Thoracic aorta (tissue), 2 donors: ENCODE measurements around the gene ISG15. TPM values are rescaled to one million over a fixed set of nuclear protein-coding genes. Genes with fewer than 3 reads are reported as not detected.

Experiments
- ATAC-seq: fragments of 150-250 bp; one replicate; pipeline ENCODE4 v1.8.0; 2017; ENCODE audit warnings: low read depth; ENCODE audit not compliant: insufficient number of reproducible peaks, low FRiP score
- DNase-seq: peaks from one replicate; pipeline ENCODE4 v3.0.0-alpha.2; 2020; ENCODE audit warnings: low spot score
- H3K27ac ChIP-seq, 2 donors: fragments of 200-600 bp; sonication (generic); 1 replicate in 1 of 2; 2 replicates in 1 of 2; pipeline ENCODE4 v1.5.1; 2016; ENCODE audit warnings: mild to moderate bottlenecking in 2 of 2, moderate library complexity in 2 of 2
- H3K27me3 ChIP-seq: fragments of 200-600 bp; sonication (generic); replicated peaks from 2 replicates; pipeline ENCODE4 v1.6.0; 2016; ENCODE audit warnings: mild to moderate bottlenecking; ENCODE audit not compliant: insufficient read depth
- H3K36me3 ChIP-seq: fragments of 200-600 bp; sonication (generic); one replicate; pipeline ENCODE4 v1.5.1; 2016
- H3K4me1 ChIP-seq, 2 donors: fragments of 200-600 bp; sonication (generic); 1 replicate in 1 of 2; 2 replicates in 1 of 2; pipeline versions ENCODE4 v1.5.1 to v1.6.0; 2016; ENCODE audit warnings: low read depth in 2 of 2, mild to moderate bottlenecking in 1 of 2; ENCODE audit not compliant: control insufficient read depth in 1 of 2
- H3K4me3 ChIP-seq: fragments of 200-600 bp; sonication (generic); 2 replicates; pipeline ENCODE4 v1.5.1; 2016; ENCODE audit warnings: mild to moderate bottlenecking
- H3K9me3 ChIP-seq: fragments of 200-600 bp; sonication (generic); 2 replicates; pipeline ENCODE4 v1.5.1; 2016
- CTCF ChIP-seq: fragments of 200-600 bp; sonication (generic); IDR thresholded peaks from one replicate; pipeline ENCODE4 v1.5.1; 2019; ENCODE audit warnings: antibody characterized with exemption
- total RNA-seq, 2 donors: library from RNA; depleted of rRNA; stranded (reverse); fragments of >200 nt; gene quantifications; one replicate each; pipeline versions ENCODE4 v1.1.0 to v1.2.3, GENCODE V29; 2016

The ISG15 gene
- total RNA-seq, 2 donors from 2014 or later = 31.5 to 104 TPM

DNA sequence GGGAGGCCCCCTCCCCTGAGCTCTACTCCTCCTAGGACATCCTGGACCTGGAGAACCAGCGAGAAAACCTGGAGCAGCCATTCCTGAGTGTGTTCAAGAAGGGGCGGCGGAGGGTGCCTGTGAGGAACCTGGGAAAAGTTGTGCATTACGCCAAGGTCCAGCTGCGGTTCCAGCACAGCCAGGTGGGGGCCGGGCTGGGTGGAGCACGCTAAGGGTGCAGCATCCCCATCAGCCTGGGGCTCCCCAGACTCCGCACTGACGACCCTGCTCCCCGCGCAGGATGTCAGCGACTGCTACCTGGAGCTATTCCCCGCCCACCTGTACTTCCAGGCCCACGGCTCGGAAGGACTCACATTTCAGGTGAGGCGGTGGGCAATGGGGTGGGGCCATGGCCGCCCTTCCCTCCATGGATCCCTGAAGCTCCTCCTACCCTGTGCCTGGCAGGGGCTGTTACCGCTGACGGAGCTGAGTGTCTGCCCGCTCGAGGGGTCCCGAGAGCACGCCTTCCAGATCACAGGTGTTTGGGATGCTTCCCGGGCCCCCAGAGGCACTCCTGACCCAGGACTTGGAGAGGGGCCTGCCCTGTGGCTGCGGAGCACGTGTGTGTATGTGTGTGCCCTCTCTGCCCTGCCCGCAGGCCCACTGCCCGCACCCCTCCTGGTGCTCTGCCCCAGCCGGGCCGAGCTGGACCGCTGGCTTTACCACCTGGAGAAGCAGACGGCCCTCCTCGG is 42.9 kb upstream of the ISG15 start:
- no peaks in the 10 kb centered on the region for H3K36me3 ChIP-seq
- peaks cover 6 to 9% of the 10 kb centered on the region in 2 donors for H3K4me1 ChIP-seq
- H3K4me3 ChIP-seq = no peak overlapping the region
- ATAC-seq = no peak
- H3K27me3 ChIP-seq = peaks cover 5% of the 10 kb centered on the region
- TF ChIP-seq CTCF = no peak
- H3K27ac ChIP-seq = no peak overlapping the region
- no peaks in the 10 kb centered on the region for H3K9me3 ChIP-seq
- DNase-seq = no peak

DNA sequence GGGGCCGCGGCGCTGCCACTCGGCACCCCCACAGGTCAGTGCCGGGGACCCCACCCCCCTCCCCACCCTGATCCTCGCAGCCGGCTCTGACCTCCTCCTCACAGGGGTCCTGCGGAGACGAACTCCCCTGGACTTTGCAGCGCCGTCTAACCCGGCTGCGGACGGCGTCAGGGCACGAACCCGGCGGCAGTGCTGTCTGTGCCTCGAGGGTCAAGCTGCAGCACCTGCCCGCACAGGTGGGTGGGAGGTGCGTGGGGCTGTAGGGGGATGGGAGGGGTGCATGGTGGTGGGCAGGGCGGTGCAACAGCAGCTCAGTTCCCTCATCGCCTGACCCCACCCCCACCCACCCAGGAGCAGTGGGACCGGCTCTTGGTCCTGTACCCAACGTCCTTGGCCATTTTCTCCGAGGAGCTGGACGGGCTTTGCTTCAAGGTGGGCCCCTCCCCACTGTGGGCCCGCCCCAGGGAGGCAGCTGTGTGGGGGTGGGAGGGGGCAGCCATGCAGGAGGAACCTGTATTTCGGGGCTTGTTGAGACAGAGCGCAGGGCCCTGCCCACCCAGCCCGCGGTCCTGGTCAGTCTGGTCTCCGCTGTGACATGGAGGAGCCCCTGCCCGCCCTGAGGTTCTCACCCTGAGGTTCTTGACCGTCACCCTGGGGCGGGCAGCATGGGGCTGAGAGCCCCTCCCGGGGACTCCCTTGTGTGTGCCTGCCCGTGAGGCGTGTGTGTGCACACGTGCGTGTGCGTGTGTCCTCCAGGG is 42.1 kb upstream of the ISG15 start:
- peaks cover 4 to 9% of the 10 kb centered on the region in 2 donors for H3K4me1 ChIP-seq
- DNase-seq (no peak), ATAC-seq (no peak)
- no peaks in the 10 kb centered on the region for H3K36me3 ChIP-seq
- H3K27me3 ChIP-seq = peaks cover 5% of the 10 kb centered on the region
- H3K9me3 ChIP-seq = no peaks in the 10 kb centered on the region
- no peak overlapping the region for H3K27ac ChIP-seq
- no peak for TF ChIP-seq CTCF
- H3K4me3 ChIP-seq = no peak overlapping the region

DNA sequence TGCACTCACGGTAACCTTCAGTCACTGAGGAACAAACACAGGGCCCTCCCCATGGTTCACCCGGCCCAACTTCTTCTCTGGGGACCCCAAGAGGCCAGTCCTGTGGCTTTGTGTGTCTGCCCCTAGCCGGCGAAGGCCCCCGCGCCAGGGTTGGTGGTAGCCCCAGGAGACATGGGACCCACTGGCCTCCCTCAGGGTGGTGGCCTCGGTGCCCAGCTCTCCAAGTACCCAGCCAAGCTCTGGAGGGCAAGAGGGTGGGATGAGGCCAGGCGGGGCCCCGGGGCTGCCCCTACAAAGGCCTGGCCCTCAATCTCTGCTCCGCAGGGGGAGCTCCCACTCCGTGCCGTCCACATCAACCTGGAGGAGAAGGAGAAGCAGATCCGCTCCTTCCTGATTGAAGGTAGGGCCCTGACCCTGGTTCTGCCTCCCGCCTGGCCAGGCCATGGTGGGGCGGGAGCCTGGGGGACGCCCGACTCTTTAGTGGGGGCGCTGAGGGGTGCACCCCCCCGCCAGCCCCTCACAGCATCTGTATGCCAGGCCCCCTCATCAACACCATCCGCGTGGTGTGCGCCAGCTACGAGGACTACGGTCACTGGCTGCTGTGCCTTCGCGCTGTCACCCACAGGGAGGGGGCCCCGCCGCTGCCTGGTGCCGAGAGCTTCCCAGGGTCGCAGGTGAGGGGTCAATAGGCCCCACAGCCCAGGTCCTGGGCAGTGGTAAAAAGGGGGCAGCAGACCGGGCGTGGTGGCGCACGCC is 41.4 kb upstream of the ISG15 start:
- Histone ChIP-seq H3K27ac (no peak overlapping the region), H3K4me1 (peaks cover 0 to 7% of the 10 kb centered on the region in 2 donors), H3K36me3 (no peaks in the 10 kb centered on the region), H3K27me3 (peaks cover 5% of the 10 kb centered on the region), H3K4me3 (no peak overlapping the region), H3K9me3 (no peaks in the 10 kb centered on the region)
- DNase-seq (no peak), ATAC-seq (no peak)
- no peak for TF ChIP-seq CTCF

DNA sequence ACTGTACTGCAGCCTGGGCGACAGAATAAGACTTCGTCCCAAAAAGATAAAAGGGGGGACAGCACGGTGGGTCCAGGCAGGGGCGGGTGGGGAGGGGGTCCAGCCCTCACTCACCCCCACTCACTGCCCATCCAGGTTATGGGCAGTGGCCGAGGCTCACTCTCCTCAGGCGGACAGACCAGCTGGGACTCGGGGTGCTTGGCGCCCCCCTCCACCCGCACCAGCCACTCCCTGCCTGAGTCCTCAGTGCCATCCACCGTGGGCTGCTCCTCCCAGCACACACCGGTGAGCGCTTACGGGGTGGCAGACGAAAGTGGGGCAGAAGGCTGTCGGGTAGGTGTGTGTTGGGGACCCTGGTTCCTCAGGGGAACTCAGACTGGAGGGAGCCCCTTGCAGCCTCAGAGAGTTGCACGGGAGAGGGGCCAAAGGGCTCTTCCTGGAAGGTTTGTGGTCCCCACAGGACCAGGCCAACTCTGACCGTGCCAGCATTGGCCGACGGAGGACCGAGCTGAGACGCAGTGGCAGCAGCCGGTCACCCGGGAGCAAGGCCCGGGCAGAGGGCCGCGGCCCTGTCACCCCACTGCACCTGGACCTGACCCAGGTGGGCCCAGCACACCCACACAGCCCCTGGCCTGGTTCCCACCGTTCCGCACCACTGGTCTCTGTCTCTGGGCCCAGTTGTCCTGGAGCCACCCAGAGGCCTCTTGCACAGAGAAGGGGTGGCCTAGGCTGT is 40.4 kb upstream of the ISG15 start:
- TF ChIP-seq CTCF = no peak
- no peak overlapping the region for H3K4me3 ChIP-seq
- no peaks in the 10 kb centered on the region for H3K36me3 ChIP-seq
- DNase-seq (no peak), ATAC-seq (no peak)
- peaks cover 5% of the 10 kb centered on the region for H3K27me3 ChIP-seq
- H3K27ac ChIP-seq = no peak overlapping the region
- peaks cover 0 to 7% of the 10 kb centered on the region in 2 donors for H3K4me1 ChIP-seq
- no peaks in the 10 kb centered on the region for H3K9me3 ChIP-seq
